Activated CD4-positive, alpha-beta memory T cell treated with anti-CD3 and anti-CD28 coated beads for 36 hours (primary cell): ENCODE measurements around the gene NRXN2. TPM values are rescaled to one million over a fixed set of nuclear protein-coding genes. Genes with fewer than 3 reads are reported as not detected.
"Not testable (repeated sequence)": the region's sequence is repeated elsewhere in the genome, so short reads cannot be mapped to it uniquely, and the experiment has no call there.

Experiments used
- CTCF ChIA-PET: fragments of 350-600 bp; sonication (Branson Sonifier 250); formaldehyde crosslinking; loops from one replicate; lab custom pipeline; 2021; ENCODE audit warnings: antibody characterized with exemption, inconsistent platforms; lab: Charles Lee
- POLR2A ChIA-PET: fragments of 350-600 bp; sonication (Branson Sonifier 250); formaldehyde crosslinking; loops from one replicate; lab custom pipeline; 2021; ENCODE audit warnings: antibody characterized with exemption; lab: Charles Lee
- DNase-seq: peaks from one replicate; pipeline ENCODE4 v3.0.0-alpha.2; 2020
- H3K27ac Mint-ChIP-seq: one replicate; pipeline ENCODE4 v1.8.0; 2021; ENCODE audit warnings: mixed read lengths
- H3K27me3 Mint-ChIP-seq: one replicate; pipeline ENCODE4 v1.8.0; 2021; ENCODE audit warnings: mixed read lengths
- H3K36me3 Mint-ChIP-seq: one replicate; pipeline ENCODE4 v1.8.0; 2021; ENCODE audit warnings: mixed read lengths
- H3K4me1 Mint-ChIP-seq: one replicate; pipeline ENCODE4 v1.8.0; 2021; ENCODE audit warnings: low read depth, mixed read lengths
- H3K4me3 Mint-ChIP-seq: one replicate; pipeline ENCODE4 v1.8.0; 2021; ENCODE audit warnings: mild to moderate bottlenecking, mixed read lengths
- H3K9me3 Mint-ChIP-seq: one replicate; pipeline ENCODE4 v1.8.0; 2021; ENCODE audit warnings: mixed read lengths
- intact Hi-C: fragments of 100-400 bp; cut with micrococcal nuclease; formaldehyde crosslinking; loops from one replicate; pipeline ENCODE4 v1.15.1; 2023
- total RNA-seq, 2 experiments: library from RNA; stranded (reverse); gene quantifications; one replicate each; pipeline ENCODE4 v1.2.3, GENCODE V29; 2021

The NRXN2 gene
- total RNA-seq, 2 experiments from 2014 or later: 0.31 to 0.41 TPM

DNA sequence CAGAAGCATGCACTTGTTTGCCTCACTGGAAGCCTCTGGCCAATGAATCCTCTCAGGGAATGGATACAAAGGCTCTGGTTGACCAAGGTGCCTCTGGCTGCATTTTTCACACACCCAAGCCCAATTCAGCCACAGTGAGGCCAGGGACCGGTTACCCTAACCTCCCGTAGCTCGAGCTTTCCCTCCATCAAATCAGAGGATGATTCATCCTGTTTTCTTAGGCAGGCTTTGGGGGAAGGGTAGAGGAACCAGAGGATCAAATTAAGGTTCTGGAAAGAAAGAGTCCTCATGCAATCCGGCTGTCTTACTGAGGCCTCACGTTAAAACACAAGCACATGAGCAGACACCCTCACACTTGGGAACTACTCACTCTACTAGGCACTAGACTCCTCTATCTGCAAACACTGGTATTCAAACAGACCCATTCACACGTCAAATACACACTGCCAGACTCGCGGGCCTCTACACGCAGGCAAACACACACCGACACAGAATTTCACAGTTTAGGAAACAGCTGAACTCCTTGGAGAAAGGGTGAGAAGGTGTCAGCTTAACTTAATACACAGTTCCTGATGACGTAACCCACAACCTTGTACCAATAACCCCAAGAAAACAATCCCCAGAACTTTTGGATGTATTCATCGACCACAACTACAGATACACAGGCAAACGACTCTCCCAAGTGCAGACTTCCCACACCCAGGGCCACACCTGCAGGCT is 12.4 kb downstream of the NRXN2 start:
- peaks cover 52% of the 10 kb centered on the region for H3K27me3 Mint-ChIP-seq
- H3K27ac Mint-ChIP-seq: no peak overlapping the region
- POLR2A ChIA-PET: no interaction called here
- CTCF ChIA-PET: interaction anchor here (1.3 kb wide), 1 partner anchor 22 kb away, joined by 3 read pairs; no protein-coding TSS in a partner anchor
- no peak overlapping the region for H3K4me3 Mint-ChIP-seq
- DNase-seq: no peak
- no peaks in the 10 kb centered on the region for H3K9me3 Mint-ChIP-seq
- H3K4me1 Mint-ChIP-seq: peaks cover 14% of the 10 kb centered on the region
- H3K36me3 Mint-ChIP-seq: no peaks in the 10 kb centered on the region
- intact Hi-C loops: no loop called here

DNA sequence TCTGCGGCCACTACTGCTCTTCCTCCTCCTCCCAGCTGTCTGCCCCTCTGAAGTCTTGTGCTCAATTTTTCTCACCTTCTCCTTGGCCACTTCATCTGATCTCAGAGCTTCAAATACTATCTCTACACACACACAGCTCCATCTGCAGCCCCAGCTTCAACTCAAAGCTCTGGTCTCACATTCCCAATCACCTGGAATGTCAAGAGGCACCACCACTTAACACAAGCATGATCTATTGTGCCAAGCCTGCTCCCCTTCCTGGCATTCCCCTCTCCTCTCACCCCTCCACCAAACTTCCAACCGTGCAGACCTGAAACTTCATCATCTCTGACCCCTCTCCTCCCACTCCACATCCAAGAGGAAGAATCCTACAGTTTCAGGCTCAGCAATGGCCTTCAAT is 17.5 kb downstream of the NRXN2 start:
- intact Hi-C loops: no loop called here
- CTCF ChIA-PET: interaction anchor here (1.0 to 4.2 kb wide), 4 partner anchors 12 to 256 kb away, joined by 6 to 26 read pairs (median 9); no protein-coding TSS in a partner anchor
- Mint-ChIP-seq H3K4me3 (no peak overlapping the region), H3K36me3 (no peaks in the 10 kb centered on the region), H3K4me1 (no peaks in the 10 kb centered on the region), H3K9me3 (no peaks in the 10 kb centered on the region), H3K27me3 (peaks cover 21% of the 10 kb centered on the region), H3K27ac (no peak overlapping the region)
- no peak for DNase-seq
- POLR2A ChIA-PET: no interaction called here

- intact Hi-C loops: no loop called here
- POLR2A ChIA-PET: interaction anchor here (0.8 kb wide), 1 partner anchor 10 kb away, joined by 3 read pairs; no protein-coding TSS in a partner anchor
- CTCF ChIA-PET: interaction anchor here (4.2 kb wide), 1 partner anchor 14 kb away, joined by 26 read pairs; no protein-coding TSS in a partner anchor
- H3K4me1 Mint-ChIP-seq: no peaks in the 10 kb centered on the region
- H3K36me3 Mint-ChIP-seq: no peaks in the 10 kb centered on the region
- no peak for DNase-seq
- H3K27ac Mint-ChIP-seq: no peak overlapping the region
- peaks cover 9% of the 10 kb centered on the region for H3K27me3 Mint-ChIP-seq
- no peak overlapping the region for H3K4me3 Mint-ChIP-seq
- no peaks in the 10 kb centered on the region for H3K9me3 Mint-ChIP-seq
These were observed 19.9 kb downstream of the NRXN2 start for GRCh38 chr11:64703048-64703447.

- intact Hi-C loops, H3K36me3 Mint-ChIP-seq, CTCF ChIA-PET, H3K27me3 Mint-ChIP-seq, H3K4me1 Mint-ChIP-seq, H3K4me3 Mint-ChIP-seq, H3K27ac Mint-ChIP-seq, POLR2A ChIA-PET, DNase-seq, H3K9me3 Mint-ChIP-seq: not testable (repeated sequence)
These were observed 21.0 kb downstream of the NRXN2 start for GRCh38 chr11:64701956-64702355.

GRCh38 chr11:64698427-64698826 is 24.6 kb downstream of the NRXN2 start:
- Mint-ChIP-seq H3K4me3 (no peak overlapping the region), H3K4me1 (no peaks in the 10 kb centered on the region), H3K27me3 (peaks cover 14% of the 10 kb centered on the region), H3K36me3 (no peaks in the 10 kb centered on the region), H3K9me3 (no peaks in the 10 kb centered on the region), H3K27ac (no peak overlapping the region)
- intact Hi-C loops: no loop called here
- no peak for DNase-seq
- POLR2A ChIA-PET: interaction anchor here (1.2 kb wide), 1 partner anchor 9 kb away, joined by 3 read pairs; no protein-coding TSS in a partner anchor
- CTCF ChIA-PET: interaction anchor here (0.9 to 5.3 kb wide), 2 partner anchors 9 to 249 kb away, joined by 3 to 25 read pairs; no protein-coding TSS in a partner anchor

DNA sequence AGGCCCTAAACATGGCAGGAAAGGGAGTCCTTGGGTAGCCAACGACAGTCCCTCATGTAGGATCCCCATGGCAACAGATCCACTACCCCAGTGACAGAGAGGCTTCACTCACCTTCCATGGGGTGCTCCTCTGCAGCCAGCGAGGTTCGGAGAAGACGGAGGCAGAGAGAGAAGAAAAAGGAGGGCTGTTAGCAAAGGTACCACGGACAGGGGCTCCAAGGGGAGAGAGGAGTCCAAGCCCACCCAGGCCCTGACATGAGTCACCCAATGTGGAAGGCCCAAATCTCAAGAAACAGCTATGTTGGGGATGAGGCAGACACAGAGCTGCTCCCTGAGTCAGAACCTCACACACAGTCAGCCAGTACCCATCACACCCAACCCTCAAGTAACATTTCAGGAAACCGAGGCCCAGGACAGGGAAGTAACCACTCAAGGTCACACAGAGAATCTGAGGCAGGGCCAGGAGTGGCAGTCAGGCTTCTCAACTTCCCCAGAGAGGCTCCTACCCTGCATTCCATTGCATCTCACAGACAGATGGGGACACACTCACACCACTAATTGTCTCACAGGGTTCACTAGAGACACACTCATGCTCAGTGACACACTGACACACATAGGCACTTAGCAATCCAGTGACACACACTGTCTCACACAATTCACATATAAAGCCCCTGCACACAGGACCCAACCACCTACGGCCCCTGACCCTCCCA is 25.2 kb downstream of the NRXN2 start:
- CTCF ChIA-PET: interaction anchor here (5.3 kb wide), 1 partner anchor 9 kb away, joined by 25 read pairs; no protein-coding TSS in a partner anchor
- peaks cover 16% of the 10 kb centered on the region for H3K27me3 Mint-ChIP-seq
- no peak overlapping the region for H3K27ac Mint-ChIP-seq

GRCh38 chr11:64696045-64696444 is 27.0 kb downstream of the NRXN2 start:
- H3K27ac Mint-ChIP-seq: no peak overlapping the region
- ChIA-PET POLR2A (no interaction called here), CTCF (interaction anchor here (5.3 kb wide), 1 partner anchor 7 kb away, joined by 25 read pairs; no protein-coding TSS in a partner anchor)
- no peak overlapping the region for H3K4me3 Mint-ChIP-seq
- H3K9me3 Mint-ChIP-seq: no peaks in the 10 kb centered on the region
- DNase-seq: no peak
- H3K36me3 Mint-ChIP-seq: no peaks in the 10 kb centered on the region
- H3K27me3 Mint-ChIP-seq: peaks cover 23% of the 10 kb centered on the region
- peaks cover 7% of the 10 kb centered on the region for H3K4me1 Mint-ChIP-seq
- intact Hi-C loops: no loop called here

More for the DNA sequence above, 25.2 kb downstream of the NRXN2 start:
- no peak for DNase-seq
- H3K9me3 Mint-ChIP-seq: no peaks in the 10 kb centered on the region
- intact Hi-C loops: no loop called here
- POLR2A ChIA-PET: no interaction called here
- H3K4me1 Mint-ChIP-seq: peaks cover 1% of the 10 kb centered on the region
- H3K36me3 Mint-ChIP-seq: no peaks in the 10 kb centered on the region
- H3K4me3 Mint-ChIP-seq: no peak overlapping the region

DNA sequence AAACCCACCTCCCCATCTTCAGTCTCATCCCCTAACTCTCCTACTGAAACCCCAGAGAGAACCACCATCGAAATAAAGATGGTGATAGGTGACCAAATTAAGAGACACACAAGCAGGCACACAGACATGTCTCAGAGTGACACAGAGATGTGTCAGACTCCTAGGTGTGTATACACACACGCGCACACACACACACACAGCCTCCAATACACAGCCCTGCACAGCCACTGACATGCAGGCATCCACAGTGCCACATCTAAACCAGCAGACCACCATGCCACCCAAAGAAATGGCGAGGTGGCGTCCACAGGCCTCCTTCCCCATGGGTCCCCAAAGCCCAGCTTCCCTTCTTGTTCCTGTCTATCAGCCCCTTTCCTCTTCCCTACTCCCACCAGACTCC is 27.4 kb downstream of the NRXN2 start:
- no peak overlapping the region for H3K27ac Mint-ChIP-seq
- POLR2A ChIA-PET: no interaction called here
- no peak for DNase-seq
- peaks cover 7% of the 10 kb centered on the region for H3K4me1 Mint-ChIP-seq
- peaks cover 23% of the 10 kb centered on the region for H3K27me3 Mint-ChIP-seq
- intact Hi-C loops: no loop called here
- CTCF ChIA-PET: no interaction called here
- H3K9me3 Mint-ChIP-seq: no peaks in the 10 kb centered on the region
- no peaks in the 10 kb centered on the region for H3K36me3 Mint-ChIP-seq
- no peak overlapping the region for H3K4me3 Mint-ChIP-seq

- CTCF ChIA-PET: interaction anchor here (2.3 kb wide), 1 partner anchor 10 kb away, joined by 11 read pairs; no protein-coding TSS in a partner anchor
- intact Hi-C loops: no loop called here
- no peak for DNase-seq
- Mint-ChIP-seq H3K27ac (no peak overlapping the region), H3K27me3 (peaks cover 23% of the 10 kb centered on the region), H3K4me3 (no peak overlapping the region), H3K9me3 (no peaks in the 10 kb centered on the region), H3K36me3 (no peaks in the 10 kb centered on the region), H3K4me1 (peaks cover 7% of the 10 kb centered on the region)
- POLR2A ChIA-PET: no interaction called here
These were observed 28.1 kb downstream of the NRXN2 start for GRCh38 chr11:64694821-64695365.

GRCh38 chr11:64694026-64694755 is 28.8 kb downstream of the NRXN2 start:
- no peaks in the 10 kb centered on the region for H3K9me3 Mint-ChIP-seq
- H3K4me3 Mint-ChIP-seq: no peak overlapping the region
- CTCF ChIA-PET: interaction anchor here (2.3 kb wide), 1 partner anchor 10 kb away, joined by 11 read pairs; no protein-coding TSS in a partner anchor
- H3K27me3 Mint-ChIP-seq: peaks cover 23% of the 10 kb centered on the region
- H3K36me3 Mint-ChIP-seq: no peaks in the 10 kb centered on the region
- POLR2A ChIA-PET: no interaction called here
- intact Hi-C loops: no loop called here
- peaks cover 7% of the 10 kb centered on the region for H3K4me1 Mint-ChIP-seq
- H3K27ac Mint-ChIP-seq: no peak overlapping the region
- DNase-seq: no peak

DNA sequence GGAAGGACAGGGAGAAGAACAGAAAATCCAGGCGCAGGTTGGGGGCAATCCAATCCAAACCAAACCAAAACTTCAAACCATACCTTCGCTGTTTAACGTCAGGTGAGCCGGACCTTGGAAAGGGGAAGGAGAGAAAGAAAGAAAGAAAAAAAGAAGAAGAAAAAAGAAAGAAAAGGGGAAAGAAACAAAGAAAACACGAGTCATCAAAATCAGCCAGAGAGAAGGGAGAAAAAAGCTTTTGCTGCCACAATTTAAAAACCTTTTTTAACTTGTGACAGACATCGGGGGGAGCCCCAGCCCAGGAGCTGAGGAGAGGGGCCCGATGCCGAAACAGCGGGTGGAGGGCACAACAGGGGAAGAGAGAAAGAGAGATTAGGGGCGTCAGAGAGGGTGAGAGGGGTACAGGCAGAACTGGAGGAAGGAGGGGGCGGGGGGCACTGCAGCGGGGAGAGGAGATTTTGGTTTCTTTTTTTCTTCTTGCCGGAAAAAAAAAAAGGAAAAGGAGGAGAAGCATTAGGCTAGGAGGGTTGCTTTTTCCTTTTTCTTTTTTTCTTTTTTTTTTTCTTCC is 30.1 kb downstream of the NRXN2 start:
- no peak for DNase-seq
- H3K4me1 Mint-ChIP-seq: peaks cover 7% of the 10 kb centered on the region
- CTCF ChIA-PET: interaction anchor here (0.9 to 2.3 kb wide), 2 partner anchors 12 to 17 kb away, joined by 3 to 11 read pairs; no protein-coding TSS in a partner anchor
- no peaks in the 10 kb centered on the region for H3K36me3 Mint-ChIP-seq
- POLR2A ChIA-PET: no interaction called here
- no peaks in the 10 kb centered on the region for H3K9me3 Mint-ChIP-seq
- no peak overlapping the region for H3K27ac Mint-ChIP-seq
- H3K27me3 Mint-ChIP-seq: peaks cover 23% of the 10 kb centered on the region
- H3K4me3 Mint-ChIP-seq: no peak overlapping the region
- intact Hi-C loops: no loop called here
